GM19397 (cell line): ENCODE measurements around the gene CNOT11.

Source experiments
- ATAC-seq: cut with Tn5 transposase; IDR thresholded peaks from one replicate; pipeline ENCODE4 v1.9.1; 2021; ENCODE audit warnings: mild to moderate bottlenecking, moderate library complexity; ENCODE audit not compliant: unreplicated experiment

Gene CNOT11

DNA sequence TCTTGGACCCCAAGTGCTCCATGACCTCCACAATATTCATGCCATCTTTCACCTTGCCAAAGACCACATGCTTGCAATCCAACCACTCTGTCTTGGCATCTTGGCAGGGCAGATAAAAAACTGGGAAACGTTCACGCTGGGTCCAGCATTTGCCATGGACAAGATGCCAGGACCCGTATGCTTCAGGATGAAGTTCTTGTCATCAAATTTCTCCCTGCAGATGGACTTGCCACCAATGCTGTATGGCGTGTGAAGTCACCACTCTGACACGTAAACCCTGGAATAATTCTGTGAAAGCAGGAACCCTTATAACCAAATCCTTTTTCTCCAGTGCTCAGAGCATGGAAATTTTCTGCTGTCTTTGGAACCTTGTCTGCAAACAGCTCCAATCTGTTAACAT is 21.5 kb downstream of the CNOT11 start:
- ATAC-seq: no peak

DNA sequence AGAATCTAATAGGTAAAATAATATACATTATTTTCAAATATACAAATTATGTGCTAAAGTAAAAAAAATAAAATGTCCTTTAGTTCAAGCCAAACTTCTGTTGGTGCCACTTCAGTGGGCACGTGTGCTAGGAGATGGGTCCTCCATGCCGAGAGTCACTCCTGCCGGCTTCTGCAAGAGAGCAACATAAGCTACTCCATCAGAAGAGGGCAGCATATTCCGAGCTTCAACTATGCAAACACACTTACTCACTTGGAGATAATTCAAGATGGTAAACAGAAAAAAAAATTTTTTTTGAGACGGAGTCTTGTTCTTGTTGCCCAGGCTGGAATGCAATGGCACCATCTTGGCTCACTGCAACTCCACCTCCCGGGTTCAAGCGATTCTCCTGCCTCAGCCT is 24.4 kb downstream of the CNOT11 start:
- no peak for ATAC-seq

DNA sequence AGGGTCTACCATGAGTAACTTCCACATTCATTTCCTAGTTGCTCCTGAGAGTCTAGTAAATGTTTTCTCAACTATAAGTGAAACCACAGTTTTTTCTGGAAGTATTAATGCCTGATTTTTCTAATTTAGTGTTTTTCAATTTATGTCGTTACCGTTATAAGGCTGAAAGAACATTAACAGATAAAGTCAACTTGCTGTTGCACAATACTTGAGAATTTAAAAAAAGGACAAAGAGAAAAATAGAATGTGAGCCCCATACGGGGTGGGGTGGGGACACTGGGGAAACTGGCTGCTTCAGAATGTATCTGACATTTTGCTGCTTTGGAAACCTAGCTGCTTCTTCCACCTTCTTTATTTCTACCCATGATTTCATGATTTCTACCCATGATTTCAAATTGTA is 26.2 kb downstream of the CNOT11 start:
- ATAC-seq: no peak

DNA sequence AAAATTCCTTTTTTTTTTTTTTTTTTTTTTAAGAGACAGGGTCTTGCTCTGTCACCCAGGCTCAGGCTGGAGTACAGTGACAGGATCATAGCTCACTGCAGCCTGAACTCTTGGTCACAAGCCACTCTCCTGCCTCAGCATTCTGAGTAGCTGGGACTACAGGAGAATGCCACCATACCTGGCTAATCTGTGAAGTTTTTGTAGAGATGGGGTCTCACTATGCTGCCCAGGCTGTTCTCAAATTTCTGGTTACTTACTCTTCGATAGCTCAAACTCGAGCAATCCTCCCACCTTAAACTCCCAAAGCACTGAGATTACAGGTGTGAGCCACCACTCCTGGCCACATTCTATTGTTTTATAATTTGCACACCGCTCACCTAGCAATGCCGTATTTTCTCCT is 28.8 kb downstream of the CNOT11 start:
- ATAC-seq: no peak

DNA sequence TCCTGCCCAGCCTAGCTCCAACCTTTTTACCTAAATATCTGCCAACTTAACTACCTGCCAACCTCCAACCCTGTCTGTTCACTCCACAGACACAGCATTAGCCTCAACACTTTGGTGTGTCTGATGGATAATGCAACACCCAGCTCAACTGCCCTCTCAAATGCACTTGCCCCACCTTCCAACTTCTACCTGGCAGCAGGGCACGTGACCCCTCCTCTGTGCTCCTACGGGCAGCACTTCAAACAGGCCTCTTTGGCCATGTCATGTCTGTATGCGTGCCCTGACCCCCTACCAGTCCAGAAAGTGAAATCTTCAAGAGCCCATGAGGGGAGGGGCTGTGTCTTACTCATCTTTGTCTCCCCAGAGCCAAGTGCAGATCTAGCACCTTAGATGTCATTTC is 30.3 kb downstream of the CNOT11 start:
- no peak for ATAC-seq

DNA sequence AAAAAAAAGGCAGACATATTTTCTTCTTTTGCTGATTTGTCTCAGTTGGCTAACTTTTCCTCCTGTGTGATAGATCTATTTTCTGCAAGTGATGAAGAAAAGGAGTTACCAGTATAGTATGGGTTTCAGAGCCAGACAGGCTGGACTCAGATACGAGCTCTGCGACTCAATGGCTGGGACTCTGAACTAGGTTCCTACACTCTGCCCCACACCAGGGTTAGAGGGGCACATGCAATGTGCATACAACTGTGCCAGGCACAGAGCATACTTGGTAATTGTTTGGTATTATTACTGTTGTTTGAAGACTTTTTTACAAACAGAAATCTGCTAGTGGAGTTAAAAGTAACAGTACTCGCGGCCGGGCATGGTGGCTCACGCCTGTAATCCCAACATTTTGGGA is 34.0 kb downstream of the CNOT11 start:
- ATAC-seq: no peak

DNA sequence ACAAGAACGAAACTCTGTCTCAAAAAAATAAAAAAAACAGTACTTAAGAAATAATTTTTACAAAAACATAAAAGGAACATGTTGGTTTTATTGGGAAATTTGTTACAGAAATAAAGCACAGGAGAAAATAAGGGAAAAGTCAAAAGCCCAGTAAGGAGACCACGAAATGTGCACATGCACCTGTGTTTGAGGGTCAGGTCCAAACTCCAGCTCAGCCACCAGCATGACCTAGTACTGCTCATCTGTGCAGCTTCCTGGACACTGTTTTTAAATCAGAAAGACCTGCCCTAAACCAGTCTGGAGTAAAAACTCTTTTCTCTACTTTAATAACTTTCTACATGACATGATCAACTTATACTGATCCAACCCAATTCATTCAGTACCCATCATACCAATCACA is 34.6 kb downstream of the CNOT11 start:
- no peak for ATAC-seq

DNA sequence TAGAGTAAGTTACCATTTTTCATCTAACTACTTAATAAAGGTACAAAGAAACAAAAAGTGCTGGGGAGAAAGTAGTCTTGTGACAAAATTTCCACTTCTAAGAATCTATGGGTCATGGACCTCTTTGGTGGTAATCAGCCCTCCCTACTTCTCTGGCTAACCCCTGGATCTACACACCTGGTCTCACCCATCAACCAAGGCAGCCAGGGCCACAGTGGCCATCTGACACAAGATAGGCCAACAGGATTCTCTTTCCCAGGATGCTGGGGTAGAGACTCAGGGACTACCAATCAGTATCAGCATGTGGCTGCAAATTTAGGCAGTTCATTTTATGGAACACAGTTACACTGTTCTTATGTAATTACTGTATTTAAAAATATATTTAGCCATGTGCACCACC is 38.0 kb downstream of the CNOT11 start:
- no peak for ATAC-seq

DNA sequence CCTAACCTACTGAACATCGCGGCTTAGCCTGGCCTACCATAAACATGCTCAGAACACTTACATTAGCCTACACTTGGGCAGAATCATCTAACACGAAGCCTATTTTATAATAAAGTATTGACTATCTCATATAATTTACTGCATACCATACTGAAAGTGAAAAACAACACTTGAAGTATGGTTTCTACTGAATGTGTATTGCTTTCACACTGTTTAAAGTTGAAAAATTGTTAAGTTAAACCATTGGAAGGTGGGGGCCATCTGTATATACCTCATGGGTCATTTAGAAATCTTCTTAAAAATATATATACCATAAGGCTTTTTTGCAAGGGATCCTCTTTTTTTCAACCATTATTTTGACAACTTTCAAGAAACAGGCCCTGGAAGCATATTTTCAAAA is 39.3 kb downstream of the CNOT11 start:
- no peak for ATAC-seq

DNA sequence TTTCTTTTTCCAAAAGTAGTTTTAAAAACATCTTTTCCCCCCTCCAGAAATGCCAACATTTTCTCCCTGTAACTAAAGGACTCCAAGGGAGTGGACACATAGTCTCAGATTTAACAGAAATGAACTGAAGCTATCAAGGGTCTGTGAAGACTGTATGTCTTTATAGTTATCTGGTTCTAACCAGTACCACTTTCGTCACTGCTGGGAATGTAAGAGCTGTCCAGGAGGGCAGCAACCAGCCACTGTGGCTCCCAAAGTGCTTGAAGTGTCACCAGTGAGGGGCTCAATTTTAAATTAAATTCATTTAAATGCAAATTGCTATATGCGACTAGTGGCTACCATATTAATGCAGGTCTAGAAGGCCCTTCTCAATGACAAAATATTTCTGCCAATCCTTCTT is 40.9 kb downstream of the CNOT11 start:
- ATAC-seq: no peak

DNA sequence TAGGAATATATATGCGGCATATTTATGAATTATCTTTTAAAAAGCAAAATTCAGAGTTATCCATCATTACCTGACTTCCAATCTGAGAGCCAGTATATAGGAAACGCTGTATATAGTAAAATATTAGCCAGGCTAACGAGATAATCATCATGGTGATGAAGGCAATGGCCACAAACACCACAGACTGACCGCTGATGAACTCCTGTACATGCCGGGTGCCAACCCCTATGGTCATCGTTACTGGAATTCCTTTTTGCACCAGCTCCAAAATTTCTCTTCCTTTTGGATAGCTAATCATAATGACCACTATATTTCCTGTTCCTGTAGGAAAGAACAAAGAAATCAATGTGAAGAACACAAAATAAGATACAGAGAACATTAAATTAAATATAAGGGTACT is 42.2 kb downstream of the CNOT11 start:
- no peak for ATAC-seq

DNA sequence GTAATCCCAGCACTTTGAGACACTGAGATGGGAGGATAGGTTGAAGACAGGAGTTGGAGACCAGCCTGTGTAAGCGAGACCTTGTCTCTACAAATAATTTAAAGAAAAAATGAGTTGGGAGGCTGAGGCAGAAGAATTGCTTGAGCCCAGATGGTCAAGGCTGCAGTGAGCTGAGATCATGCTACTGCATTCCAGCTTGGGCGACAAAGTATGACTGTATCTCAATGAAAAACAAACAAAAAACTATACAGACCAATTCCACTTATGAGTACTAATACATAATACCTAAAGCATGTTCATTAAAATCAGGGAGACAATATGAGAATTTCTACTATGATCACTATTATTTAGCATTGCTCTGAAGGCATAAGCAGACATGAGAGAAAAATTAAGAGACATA is 43.2 kb downstream of the CNOT11 start:
- no peak for ATAC-seq

DNA sequence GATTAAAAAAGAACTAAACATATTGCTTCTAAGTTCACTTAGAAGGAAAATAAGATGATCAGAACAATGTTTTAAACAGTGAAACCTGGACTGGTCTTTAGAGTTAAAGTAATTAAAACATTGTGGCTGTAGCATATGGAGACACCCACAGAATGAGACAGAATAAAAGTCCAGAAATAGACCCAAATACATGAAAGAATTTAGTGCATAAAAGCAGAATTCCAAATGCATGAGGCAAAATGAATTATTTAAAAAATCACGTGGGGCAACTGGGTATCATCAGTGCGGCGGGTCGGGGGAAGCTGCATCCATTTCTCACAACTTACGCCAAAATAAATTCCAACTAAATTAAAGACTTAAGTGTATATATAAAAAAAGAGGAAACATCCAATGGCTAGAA is 43.7 kb downstream of the CNOT11 start:
- no peak for ATAC-seq

DNA sequence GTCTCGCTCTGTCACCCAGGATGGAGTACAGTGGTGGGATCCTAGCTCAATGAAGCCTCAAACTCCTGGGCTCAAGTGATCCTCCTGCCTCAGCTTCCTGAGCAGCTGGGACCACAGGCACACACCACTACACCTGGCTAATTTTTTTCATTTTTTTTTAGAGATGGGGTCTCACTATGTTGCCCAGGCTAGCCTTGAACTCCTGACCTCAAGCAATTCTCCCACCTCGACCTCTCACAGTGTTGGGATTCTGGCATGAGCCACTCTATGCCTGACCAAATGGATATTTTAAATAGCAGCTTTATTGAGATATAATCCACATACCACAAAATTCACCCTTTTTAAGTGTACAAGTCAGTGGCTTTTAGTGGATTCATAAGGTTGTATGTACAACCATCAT is 44.7 kb downstream of the CNOT11 start:
- no peak for ATAC-seq

DNA sequence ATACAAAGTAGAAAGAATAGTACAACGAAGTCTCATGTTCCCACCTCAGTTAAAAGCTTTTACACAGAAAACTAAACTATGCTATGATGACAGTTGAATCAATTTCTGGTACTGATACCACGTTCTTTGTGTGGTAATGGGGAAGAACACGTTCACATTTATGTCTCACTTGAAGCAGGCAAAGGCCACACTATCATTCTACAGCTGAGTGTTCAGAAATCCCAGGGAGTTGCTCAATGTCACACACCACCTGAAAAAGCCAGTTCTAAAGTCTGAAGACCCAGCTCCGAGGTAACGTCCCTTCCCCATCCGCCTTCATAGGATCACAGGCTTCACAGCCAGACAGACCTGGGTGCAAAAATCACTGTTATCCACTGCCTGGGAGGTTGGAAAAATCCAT is 46.9 kb downstream of the CNOT11 start:
- no peak for ATAC-seq

DNA sequence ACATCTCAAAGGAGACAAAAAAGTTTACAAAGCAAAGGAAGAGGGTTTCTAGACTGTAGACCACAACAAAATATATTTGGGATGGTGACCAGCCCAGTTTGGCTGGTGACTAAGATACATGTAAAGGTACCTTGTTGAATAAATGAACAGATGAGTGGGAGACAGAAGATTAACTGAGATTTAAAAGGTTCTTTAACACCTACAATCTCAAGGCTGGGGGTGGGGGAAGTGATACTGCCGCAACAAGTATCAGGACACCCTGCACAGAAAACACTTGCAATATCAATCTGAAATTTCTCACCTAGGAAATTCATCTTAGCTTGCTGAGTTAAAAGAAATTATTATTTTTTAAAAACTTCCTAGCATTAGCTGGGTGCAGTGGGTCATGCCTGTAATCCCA is 47.5 kb downstream of the CNOT11 start:
- no peak for ATAC-seq

DNA sequence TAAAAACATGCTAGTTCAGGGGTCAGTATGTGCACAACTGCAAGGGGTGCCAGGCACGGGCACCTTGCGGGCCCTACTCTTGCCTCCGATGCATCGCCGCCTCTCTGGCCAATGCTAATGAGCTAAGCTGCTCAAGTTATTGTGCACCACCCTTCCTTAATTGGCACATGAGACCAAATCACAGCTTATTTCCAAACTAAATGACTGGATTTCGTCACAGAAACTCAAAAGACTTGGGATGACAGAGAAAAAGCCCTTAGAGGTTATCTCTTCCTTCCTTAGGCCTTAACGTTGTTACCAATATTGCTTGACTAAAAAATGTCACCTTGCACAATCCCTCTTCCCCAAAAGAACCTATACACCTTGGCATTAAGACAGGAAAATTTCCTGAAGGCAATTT is 48.1 kb downstream of the CNOT11 start:
- no peak for ATAC-seq

DNA sequence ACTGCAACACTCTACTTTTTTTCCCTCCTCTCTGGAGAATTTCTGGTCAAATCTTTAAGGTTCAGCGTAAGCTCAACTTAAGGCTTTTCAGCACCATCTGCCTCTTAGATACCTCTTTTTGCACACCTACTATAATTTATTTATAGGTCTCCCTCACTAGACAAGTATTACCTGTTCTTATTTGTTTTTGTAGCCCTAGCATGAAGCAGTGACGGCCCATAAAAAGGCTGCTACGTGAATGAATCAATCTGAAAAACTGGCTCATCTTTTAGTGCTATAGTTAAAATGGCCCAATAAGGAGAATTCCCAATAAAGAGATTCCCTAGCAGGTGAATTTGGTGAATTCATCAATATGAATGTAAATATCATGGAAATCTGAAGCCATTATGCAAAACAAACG is 49.3 kb downstream of the CNOT11 start:
- ATAC-seq: no peak

DNA sequence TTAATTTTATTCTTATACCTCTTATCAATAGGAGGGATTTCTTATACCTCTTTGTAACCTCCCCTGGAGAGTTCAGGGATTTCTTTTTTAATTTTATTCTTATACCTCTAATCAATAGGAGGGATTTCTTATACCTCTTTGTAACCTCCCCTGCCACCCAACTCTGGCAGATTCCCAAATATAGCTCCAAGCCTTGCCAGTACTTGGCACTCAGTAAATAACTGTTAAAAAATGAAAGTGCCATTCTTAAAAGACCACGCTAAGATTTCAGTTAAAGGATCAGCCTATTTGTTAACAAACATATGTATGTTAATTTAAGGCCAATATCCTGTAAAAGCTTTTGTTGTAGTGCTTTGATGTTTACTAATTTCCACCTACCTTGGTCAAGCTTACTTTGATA is 51.0 kb downstream of the CNOT11 start:
- ATAC-seq: no peak

DNA sequence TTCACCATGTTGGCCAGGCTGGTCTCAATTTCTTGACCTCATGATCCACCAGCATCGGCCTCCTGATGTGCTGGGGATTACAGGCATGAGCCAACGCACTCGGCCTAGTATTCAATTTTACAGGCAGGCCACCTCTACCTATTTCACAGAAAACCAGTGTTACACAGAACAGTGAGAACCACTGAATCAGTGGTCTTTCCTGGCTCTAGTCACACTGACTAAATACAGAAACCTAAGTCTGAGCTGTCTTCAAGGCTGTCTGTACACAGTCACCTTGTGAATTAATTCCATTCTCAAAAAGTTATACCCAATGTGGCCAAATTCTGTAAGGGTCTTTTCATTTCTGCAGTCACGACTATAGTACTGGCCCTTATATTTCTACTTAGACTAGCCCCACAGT is 52.3 kb downstream of the CNOT11 start:
- no peak for ATAC-seq

DNA sequence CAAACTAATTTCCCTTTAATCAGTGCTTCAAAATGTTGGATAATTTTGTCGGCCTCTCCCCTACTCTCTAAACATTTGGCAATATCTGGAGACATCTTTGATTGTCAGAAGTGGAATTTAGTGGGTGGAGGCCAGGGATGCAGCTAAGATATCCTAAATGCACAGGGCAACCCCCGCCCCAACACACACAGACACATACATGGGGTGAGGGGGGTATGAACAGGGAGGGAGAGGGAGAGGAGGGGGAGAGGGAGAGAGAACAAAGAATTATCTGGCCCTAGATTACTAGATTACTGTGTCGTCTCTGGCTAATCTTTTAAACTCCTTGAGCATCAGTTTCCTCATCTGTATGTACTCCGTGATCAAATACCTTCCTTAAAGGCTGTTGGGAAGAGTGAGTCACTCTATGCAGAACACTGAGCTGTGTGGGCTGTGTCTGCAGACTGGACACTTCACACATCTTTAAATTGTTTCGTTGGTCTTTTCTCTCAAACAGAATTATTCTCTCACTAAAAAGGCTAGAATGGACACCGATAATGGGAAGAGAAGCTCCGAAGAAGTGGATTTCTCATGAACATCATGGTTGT is 52.9 kb downstream of the CNOT11 start:
- no peak for ATAC-seq

DNA sequence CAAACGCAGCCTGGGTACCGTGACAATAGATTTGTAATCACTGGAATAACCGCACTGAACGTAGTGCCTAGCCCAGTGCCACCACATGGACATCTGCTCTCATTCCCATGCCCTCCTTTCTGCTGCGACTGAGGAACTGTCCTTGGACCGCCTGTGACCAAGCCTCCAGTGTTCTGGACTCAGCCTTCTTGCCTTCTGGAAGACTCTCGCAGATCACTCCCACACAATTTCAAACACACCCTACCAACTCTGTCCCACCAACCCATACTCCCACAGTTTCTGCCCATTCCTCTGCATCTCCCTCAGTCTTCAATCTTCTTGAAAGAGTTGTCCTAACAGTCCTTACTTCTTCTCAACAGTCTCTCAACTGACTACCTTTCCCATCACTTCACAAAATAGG is 53.7 kb downstream of the CNOT11 start:
- peak; percentile 1 for ATAC-seq

DNA sequence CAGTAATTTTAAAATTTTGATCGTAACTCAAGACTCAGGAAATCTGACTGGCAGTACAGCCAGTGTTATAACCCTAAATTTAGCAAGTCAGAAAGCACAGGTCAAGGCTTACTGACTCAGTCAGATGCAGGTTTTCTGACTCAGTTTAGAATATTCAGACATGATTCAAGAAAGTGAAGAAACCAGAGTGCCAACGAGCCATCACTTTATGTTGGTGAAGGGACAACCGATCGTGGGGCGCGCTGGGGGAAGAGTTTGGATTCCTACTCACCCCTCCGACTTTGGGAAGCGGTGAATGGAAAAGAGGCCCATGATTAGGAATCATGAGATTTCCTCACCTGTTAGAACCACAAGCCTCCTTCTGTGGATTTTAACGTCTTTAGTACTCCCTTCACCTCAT is 54.8 kb downstream of the CNOT11 start:
- no peak for ATAC-seq

DNA sequence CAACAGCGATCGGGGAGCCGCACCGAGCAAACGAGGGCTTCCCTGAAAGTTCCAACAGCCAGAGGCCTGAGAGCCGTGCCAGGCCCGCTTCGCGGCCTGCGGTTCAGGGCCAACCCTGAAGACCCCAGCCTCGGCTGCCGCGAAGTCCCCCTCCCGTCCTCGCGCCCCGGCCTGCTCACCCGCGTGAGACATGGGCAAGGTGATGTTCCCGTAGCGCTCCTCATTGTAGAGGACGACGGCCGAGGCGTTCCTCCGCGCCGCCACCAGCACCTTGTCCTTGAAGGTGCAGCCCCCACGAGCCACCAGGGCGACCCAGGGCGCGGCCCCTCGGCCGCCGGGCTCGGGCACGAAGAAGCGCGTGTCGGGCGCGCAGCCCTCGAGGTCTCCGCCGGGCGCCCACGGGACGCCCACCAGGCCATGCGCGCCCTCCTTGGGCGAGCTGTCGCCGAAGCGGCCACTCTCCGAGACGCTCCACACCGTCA is 55.3 kb downstream of the CNOT11 start:
- peak; percentile 23 for ATAC-seq
